WTC11 (cell line): ENCODE results near the gene PRKCZ. TPM values are rescaled to one million over a fixed set of nuclear protein-coding genes. Genes with fewer than 3 reads are reported as not detected.

Experiments
- ATAC-seq: fragments of 200-7000 bp; cut with Tn5 transposase; 2 replicates; pipeline ENCODE4 v1.10.0; 2021; ENCODE audit warnings: mild to moderate bottlenecking, moderate library complexity
- CTCF ChIA-PET: fragments of 300-600 bp; sonication (Branson Sonifier 250); formaldehyde crosslinking; loops from one replicate; lab custom pipeline; 2021; ENCODE audit warnings: antibody characterized with exemption; lab: Charles Lee
- POLR2A ChIA-PET: fragments of 350-600 bp; sonication (Branson Sonifier 250); formaldehyde crosslinking; loops from one replicate; lab custom pipeline; 2021; ENCODE audit warnings: antibody characterized with exemption; lab: Charles Lee
- DNase-seq: peaks from one replicate; pipeline ENCODE4 v3.0.0; 2021; ENCODE audit warnings: low spot score
- H3K27ac Mint-ChIP-seq: 2 replicates; pipeline ENCODE4 v1.8.0; 2021; ENCODE audit warnings: mixed read lengths
- H3K27me3 Mint-ChIP-seq: 2 replicates; pipeline ENCODE4 v1.8.0; 2021; ENCODE audit warnings: low read depth, mild to moderate bottlenecking, moderate library complexity, mixed read lengths
- H3K36me3 Mint-ChIP-seq: 2 replicates; pipeline ENCODE4 v1.8.0; 2021; ENCODE audit warnings: mixed read lengths
- H3K4me1 Mint-ChIP-seq: 2 replicates; pipeline ENCODE4 v1.8.0; 2022; ENCODE audit warnings: mixed read lengths
- H3K4me3 Mint-ChIP-seq: 2 replicates; pipeline ENCODE4 v1.8.0; 2021; ENCODE audit warnings: mild to moderate bottlenecking, moderate library complexity, mixed read lengths
- H3K9me3 Mint-ChIP-seq: 2 replicates; pipeline ENCODE4 v1.8.0; 2021; ENCODE audit warnings: mixed read lengths
- AR ChIP-seq: fragments of 250-450 bp; sonication (Bioruptor Pico); IDR thresholded peaks from 2 replicates; pipeline ENCODE4 v1.9.0; 2021; ENCODE audit warnings: mild to moderate bottlenecking
- ATF3 ChIP-seq: sonication (generic); formaldehyde crosslinking; conservative IDR thresholded peaks from 2 replicates; pipeline ENCODE4 v1.8.1; 2022; ENCODE audit warnings: mild to moderate bottlenecking, missing genetic modification reagents
- ATF6 ChIP-seq: sonication (generic); formaldehyde crosslinking; IDR thresholded peaks from 2 replicates; pipeline ENCODE4 v1.8.1; 2023; ENCODE audit warnings: mild to moderate bottlenecking, missing genetic modification reagents
- ETV6 ChIP-seq: sonication (generic); formaldehyde crosslinking; IDR thresholded peaks from 2 replicates; pipeline ENCODE4 v1.8.1; 2022; ENCODE audit warnings: mild to moderate bottlenecking, missing genetic modification reagents
- GRHL2 ChIP-seq: fragments of 250-450 bp; sonication (Bioruptor Pico); IDR thresholded peaks from 2 replicates; pipeline ENCODE4 v1.8.0; 2022; ENCODE audit warnings: mild to moderate bottlenecking, moderate library complexity; ENCODE audit not compliant: insufficient replicate concordance, severe bottlenecking
- KAT7 ChIP-seq: sonication (generic); formaldehyde crosslinking; IDR thresholded peaks from 2 replicates; pipeline ENCODE4 v1.8.1; 2023; ENCODE audit warnings: missing genetic modification reagents, mild to moderate bottlenecking, borderline replicate concordance
- MYBL2 ChIP-seq: sonication (generic); formaldehyde crosslinking; IDR thresholded peaks from 2 replicates; pipeline ENCODE4 v1.8.1; 2023; ENCODE audit warnings: mild to moderate bottlenecking, moderate library complexity, missing genetic modification reagents
- NFATC4 ChIP-seq: fragments of 250-450 bp; sonication (Bioruptor Pico); IDR thresholded peaks from 2 replicates; pipeline ENCODE4 v1.9.0; 2021; ENCODE audit warnings: mild to moderate bottlenecking
- OVOL2 ChIP-seq: fragments of 250-450 bp; sonication (Bioruptor Pico); IDR thresholded peaks from 2 replicates; pipeline ENCODE4 v1.9.0; 2021; ENCODE audit warnings: mild to moderate bottlenecking, borderline replicate concordance
- PRDM15 ChIP-seq: sonication (generic); formaldehyde crosslinking; IDR thresholded peaks from 2 replicates; pipeline ENCODE4 v1.8.0; 2022; ENCODE audit warnings: missing genetic modification reagents
- PRRX2 ChIP-seq: fragments of 250-450 bp; sonication (Bioruptor Pico); IDR thresholded peaks from 2 replicates; pipeline ENCODE4 v1.8.0; 2021; ENCODE audit warnings: mild to moderate bottlenecking
- SOX15 ChIP-seq: fragments of 250-450 bp; sonication (Bioruptor Pico); IDR thresholded peaks from 2 replicates; pipeline ENCODE4 v1.9.0; 2021; ENCODE audit warnings: mild to moderate bottlenecking
- ZMAT4 ChIP-seq: fragments of 250-450 bp; sonication (Bioruptor Pico); IDR thresholded peaks from 2 replicates; pipeline ENCODE4 v1.9.0; 2021; ENCODE audit warnings: mild to moderate bottlenecking
- ZNF423 ChIP-seq: fragments of 250-450 bp; sonication (Bioruptor Pico); IDR thresholded peaks from 2 replicates; pipeline ENCODE4 v2.1.2; 2022; ENCODE audit warnings: mild to moderate bottlenecking, moderate library complexity
- ZNF671 ChIP-seq: fragments of 250-450 bp; sonication (Bioruptor Pico); IDR thresholded peaks from 2 replicates; pipeline ENCODE4 v1.8.0; 2021; ENCODE audit warnings: mild to moderate bottlenecking
- total RNA-seq: library from RNA; stranded (reverse); gene quantifications from 3 replicates; pipeline ENCODE4 v1.2.3, GENCODE V29; 2021

Gene PRKCZ
- total RNA-seq, 1 experiment from 2014 or later: 52.5 TPM

GRCh38 chr1:2054560-2054959, 4.3 kb downstream of the PRKCZ start (continued):
- no peak for TF ChIP-seq PRDM15 (CRISPR knock-in tag)

GRCh38 chr1:2055911-2056575, 5.8 kb downstream of the PRKCZ start:
- Mint-ChIP-seq H3K4me1 (peaks cover 4% of the 10 kb centered on the region), H3K4me3 (no peak overlapping the region), H3K27me3 (no peaks in the 10 kb centered on the region; the same call in 1 of the 2 replicates), H3K9me3 (no peaks in the 10 kb centered on the region), H3K27ac (no peak overlapping the region), H3K36me3 (peaks cover 12% of the 10 kb centered on the region)
- CTCF ChIA-PET: interaction anchor here (0.7 to 1.7 kb wide), 11 partner anchors 9 to 377 kb away, joined by 3 to 8 read pairs (median 3); no protein-coding TSS in a partner anchor
- POLR2A ChIA-PET: no interaction called here
- ATAC-seq (no peak), DNase-seq (no peak)
- TF ChIP-seq ZNF671 (CRISPR knock-in tag) (no peak), ETV6 (no peak), NFATC4 (CRISPR knock-in tag) (no peak), ZNF423 (no peak), ATF6 (CRISPR knock-in tag) (no peak)

GRCh38 chr1:2056955-2057590, 6.9 kb downstream of the PRKCZ start:
- ChIA-PET POLR2A (no interaction called here), CTCF (interaction anchor here (0.6 to 1.5 kb wide), 6 partner anchors 8 to 277 kb away, joined by 3 to 8 read pairs (median 4); no protein-coding TSS in a partner anchor)
- Mint-ChIP-seq H3K4me1 (peaks cover 4% of the 10 kb centered on the region), H3K9me3 (no peaks in the 10 kb centered on the region), H3K36me3 (peaks cover 12% of the 10 kb centered on the region), H3K27ac (no peak overlapping the region), H3K27me3 (no peaks in the 10 kb centered on the region), H3K4me3 (no peak overlapping the region)
- DNase-seq (no peak), ATAC-seq (no peak)
- TF ChIP-seq OVOL2: no peak
- no peak for TF ChIP-seq ZMAT4 (CRISPR knock-in tag)
- no peak for TF ChIP-seq PRRX2 (CRISPR knock-in tag)

- H3K36me3 Mint-ChIP-seq: peaks cover 27% of the 10 kb centered on the region
Measured at GRCh38 chr1:2059290-2059953, 9.2 kb downstream of the PRKCZ start.

More at GRCh38 chr1:2059290-2059953, 9.2 kb downstream of the PRKCZ start:
- no peaks in the 10 kb centered on the region for H3K27me3 Mint-ChIP-seq
- ATAC-seq: no peak
- H3K27ac Mint-ChIP-seq: no peak overlapping the region
- POLR2A ChIA-PET: no interaction called here
- no peak for DNase-seq
- no peak overlapping the region for H3K4me3 Mint-ChIP-seq
- peaks cover 6% of the 10 kb centered on the region for H3K9me3 Mint-ChIP-seq
- CTCF ChIA-PET: no interaction called here
- TF ChIP-seq AR (CRISPR knock-in tag) (no peak), MYBL2 (no peak), KAT7 (CRISPR knock-in tag) (no peak), GRHL2 (no peak), SOX15 (CRISPR knock-in tag) (no peak), NFATC4 (CRISPR knock-in tag) (no peak), ATF3 (no peak)
- no peaks in the 10 kb centered on the region for H3K4me1 Mint-ChIP-seq
